Measurements from ENCODE around the gene CDHR2. TPM values are rescaled to one million over a fixed set of nuclear protein-coding genes. Genes with fewer than 3 reads are reported as not detected.

CDHR2 gene
- total RNA-seq, 1 experiment from 2014 or later: 0.10 TPM

- RAD21 ChIA-PET (ENCODE audit: low non-redundant PET in 1 of 2, low total read pairs in 2 of 2, uncharacterized antibody in 2 of 2, unreplicated experiment in 2 of 2): no interaction called here
- no peak for ATAC-seq
- no peak overlapping the region for H3K9ac ChIP-seq (ENCODE audit: low read length)
These were observed 8.7 kb upstream of the CDHR2 start for GRCh38 chr5:176540476-176540899.

GRCh38 chr5:176540956-176541337 is 8.2 kb upstream of the CDHR2 start:
- H3K27me3 ChIP-seq (ENCODE audit: insufficient read depth, low read length): no peaks in the 10 kb centered on the region
- BruUV-seq (replicated peaks): no TSS peak
- ChIA-PET CTCF (no interaction called here), POLR2A (no interaction called here), RAD21 (ENCODE audit: low non-redundant PET in 1 of 2, low total read pairs in 2 of 2, uncharacterized antibody in 2 of 2, unreplicated experiment in 2 of 2) (no interaction called here)
- no peaks in the 10 kb centered on the region for H3K9me2 ChIP-seq (ENCODE audit: insufficient read depth)
- ATAC-seq (no peak), DNase-seq (ENCODE audit: low read depth, low spot score) (no peak)
- peaks cover 8% of the 10 kb centered on the region for H3K79me2 ChIP-seq (ENCODE audit: insufficient read depth, low read length)
- H3K9me3 ChIP-seq (ENCODE audit: control insufficient read depth in 1 of 2, insufficient read depth in 1 of 2, low read depth in 1 of 2, low read length in 2 of 2): no peaks in the 10 kb centered on the region
- H3K4me3 ChIP-seq (replicated peaks in 1 of 2; ENCODE audit: low read depth in 1 of 2, low read length in 2 of 2): no peak overlapping the region
- intact Hi-C loops (cut with micrococcal nuclease): loop anchor here (5.0 kb wide), 1 partner anchor 729 kb away; no protein-coding TSS in a partner anchor
- H2AFZ ChIP-seq (ENCODE audit: low read depth, low read length, poor library complexity, severe bottlenecking): no peak overlapping the region
- H3K4me2 ChIP-seq (ENCODE audit: low read length): peak overlapping the region; percentile 99
- no peaks in the 10 kb centered on the region for H3K36me3 ChIP-seq (ENCODE audit: control insufficient read depth in 1 of 2, insufficient read depth in 2 of 2, low read length in 2 of 2)
- no peaks in the 10 kb centered on the region for H4K20me1 ChIP-seq (ENCODE audit: insufficient read depth)
- no peak overlapping the region for H3K9ac ChIP-seq (ENCODE audit: low read length)
- H3K4me1 ChIP-seq (ENCODE audit: control insufficient read depth in 1 of 2, insufficient read depth in 2 of 2, low read length in 2 of 2): peaks cover 35 to 58% of the 10 kb centered on the region in 2 experiments
- H3K27ac ChIP-seq (ENCODE audit: low read depth, low read length): peak overlapping the region; percentile 92; the same call in 1 of the 2 replicates
- no peak for TF ChIP-seq RAD21 (IDR thresholded peaks at IDR 0.05; ENCODE audit: low read depth)
- no peak for TF ChIP-seq SIN3A (IDR thresholded peaks at IDR 0.05; ENCODE audit: low read depth)
- TF ChIP-seq ZFX (IDR thresholded peaks at IDR 0.05): no peak
- no peak for TF ChIP-seq CBX3 (IDR thresholded peaks at IDR 0.05; ENCODE audit: low read depth)
- TF ChIP-seq CTCF (IDR thresholded peaks at IDR 0.05 in 2 of 3, conservative IDR thresholded peaks at IDR 0.05 in 1 of 3; ENCODE audit: borderline replicate concordance in 1 of 3, insufficient read depth in 1 of 3, low read depth in 2 of 3, low read length in 2 of 3): no peak
- no peak for TF ChIP-seq ZBTB33 (IDR thresholded peaks at IDR 0.05; ENCODE audit: extremely low read depth, insufficient replicate concordance, low read length)
- no peak for TF ChIP-seq ATF3 (IDR thresholded peaks at IDR 0.05)
- no peak for TF ChIP-seq ELF1 (IDR thresholded peaks at IDR 0.05; ENCODE audit: borderline replicate concordance, low read depth)

More at GRCh38 chr5:176540476-176540899, 8.7 kb upstream of the CDHR2 start:
- ChIA-PET CTCF (no interaction called here), POLR2A (no interaction called here)
- no peak overlapping the region for H2AFZ ChIP-seq (ENCODE audit: low read depth, low read length, poor library complexity, severe bottlenecking)
- no peak overlapping the region for H3K4me3 ChIP-seq (replicated peaks in 1 of 2; ENCODE audit: low read depth in 1 of 2, low read length in 2 of 2)
- H3K36me3 ChIP-seq (ENCODE audit: control insufficient read depth in 1 of 2, insufficient read depth in 2 of 2, low read length in 2 of 2): no peaks in the 10 kb centered on the region
- no peak for DNase-seq (ENCODE audit: low read depth, low spot score)
- no peak overlapping the region for H3K4me2 ChIP-seq (ENCODE audit: low read length)
- no peaks in the 10 kb centered on the region for H3K9me2 ChIP-seq (ENCODE audit: insufficient read depth)
- no peaks in the 10 kb centered on the region for H4K20me1 ChIP-seq (ENCODE audit: insufficient read depth)
- H3K9me3 ChIP-seq (ENCODE audit: control insufficient read depth in 1 of 2, insufficient read depth in 1 of 2, low read depth in 1 of 2, low read length in 2 of 2): no peaks in the 10 kb centered on the region
- no TSS peak for BruUV-seq (replicated peaks)
- no peaks in the 10 kb centered on the region for H3K27me3 ChIP-seq (ENCODE audit: insufficient read depth, low read length)
- TF ChIP-seq ZNF274 (IDR thresholded peaks at IDR 0.05; ENCODE audit: low read depth, low read length) (no peak), SRF (IDR thresholded peaks at IDR 0.05; ENCODE audit: low read depth) (no peak), ZBTB33 (IDR thresholded peaks at IDR 0.05; ENCODE audit: extremely low read depth, insufficient replicate concordance, low read length) (no peak), EZH2 (IDR thresholded peaks at IDR 0.05) (no peak), RAD21 (IDR thresholded peaks at IDR 0.05; ENCODE audit: low read depth) (no peak), TCF7L2 (IDR thresholded peaks at IDR 0.05; ENCODE audit: borderline replicate concordance, extremely low read depth, insufficient read depth, insufficient read length) (no peak)
- H3K4me1 ChIP-seq (ENCODE audit: control insufficient read depth in 1 of 2, insufficient read depth in 2 of 2, low read length in 2 of 2): peaks cover 32 to 58% of the 10 kb centered on the region in 2 experiments
- peaks cover 12% of the 10 kb centered on the region for H3K79me2 ChIP-seq (ENCODE audit: insufficient read depth, low read length)
- H3K27ac ChIP-seq (ENCODE audit: low read depth, low read length): 0 out of 2 replicates have a peak overlapping the region, but pooled peaks have one; percentile 92
- intact Hi-C loops (cut with micrococcal nuclease): loop anchor here (5.0 kb wide), 1 partner anchor 728 kb away; no protein-coding TSS in a partner anchor

Data from HCT116 (cell line).